ENCODE results near the gene ZBTB46.

- TF ChIP-seq MLX (CRISPR knock-in tag; IDR thresholded peaks at IDR 0.05): no peak
- no peak for TF ChIP-seq KAT7 (CRISPR knock-in tag; IDR thresholded peaks at IDR 0.05; ENCODE audit: borderline replicate concordance)
- TF ChIP-seq, protein P1, sequence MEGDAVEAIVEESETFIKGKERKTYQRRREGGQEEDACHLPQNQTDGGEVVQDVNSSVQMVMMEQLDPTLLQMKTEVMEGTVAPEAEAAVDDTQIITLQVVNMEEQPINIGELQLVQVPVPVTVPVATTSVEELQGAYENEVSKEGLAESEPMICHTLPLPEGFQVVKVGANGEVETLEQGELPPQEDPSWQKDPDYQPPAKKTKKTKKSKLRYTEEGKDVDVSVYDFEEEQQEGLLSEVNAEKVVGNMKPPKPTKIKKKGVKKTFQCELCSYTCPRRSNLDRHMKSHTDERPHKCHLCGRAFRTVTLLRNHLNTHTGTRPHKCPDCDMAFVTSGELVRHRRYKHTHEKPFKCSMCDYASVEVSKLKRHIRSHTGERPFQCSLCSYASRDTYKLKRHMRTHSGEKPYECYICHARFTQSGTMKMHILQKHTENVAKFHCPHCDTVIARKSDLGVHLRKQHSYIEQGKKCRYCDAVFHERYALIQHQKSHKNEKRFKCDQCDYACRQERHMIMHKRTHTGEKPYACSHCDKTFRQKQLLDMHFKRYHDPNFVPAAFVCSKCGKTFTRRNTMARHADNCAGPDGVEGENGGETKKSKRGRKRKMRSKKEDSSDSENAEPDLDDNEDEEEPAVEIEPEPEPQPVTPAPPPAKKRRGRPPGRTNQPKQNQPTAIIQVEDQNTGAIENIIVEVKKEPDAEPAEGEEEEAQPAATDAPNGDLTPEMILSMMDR (IDR thresholded peaks at IDR 0.05): no peak
- TF ChIP-seq, protein P2, sequence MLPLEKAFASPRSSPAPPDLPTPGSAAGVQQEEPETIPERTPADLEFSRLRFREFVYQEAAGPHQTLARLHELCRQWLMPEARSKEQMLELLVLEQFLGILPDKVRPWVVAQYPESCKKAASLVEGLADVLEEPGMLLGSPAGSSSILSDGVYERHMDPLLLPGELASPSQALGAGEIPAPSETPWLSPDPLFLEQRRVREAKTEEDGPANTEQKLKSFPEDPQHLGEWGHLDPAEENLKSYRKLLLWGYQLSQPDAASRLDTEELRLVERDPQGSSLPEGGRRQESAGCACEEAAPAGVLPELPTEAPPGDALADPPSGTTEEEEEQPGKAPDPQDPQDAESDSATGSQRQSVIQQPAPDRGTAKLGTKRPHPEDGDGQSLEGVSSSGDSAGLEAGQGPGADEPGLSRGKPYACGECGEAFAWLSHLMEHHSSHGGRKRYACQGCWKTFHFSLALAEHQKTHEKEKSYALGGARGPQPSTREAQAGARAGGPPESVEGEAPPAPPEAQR (CRISPR knock-in tag; IDR thresholded peaks at IDR 0.05): no peak
- no peak for TF ChIP-seq NR3C1 (CRISPR knock-in tag; conservative IDR thresholded peaks at IDR 0.05; ENCODE audit: low read depth)
- no peak for TF ChIP-seq ZNF416 (CRISPR knock-in tag; IDR thresholded peaks at IDR 0.05)
- no peak for TF ChIP-seq USF2 (CRISPR knock-in tag; IDR thresholded peaks at IDR 0.05)
- no peak for TF ChIP-seq FOXP1 (CRISPR knock-in tag; IDR thresholded peaks at IDR 0.05; ENCODE audit: borderline replicate concordance)
- TF ChIP-seq CREB1 (CRISPR knock-in tag; IDR thresholded peaks at IDR 0.05): no peak
These were observed 96.7 kb downstream of the ZBTB46 start for GRCh38 chr20:63734111-63734945.
